GM12891 (cell line): ENCODE results near the gene FXN.
"Not testable (repeated sequence)": the region's sequence is repeated elsewhere in the genome, so short reads cannot be mapped to it uniquely, and the experiment has no call there.

Source experiments
- PAX5 ChIP-seq: IDR thresholded peaks from 2 replicates; pipeline ENCODE4 v1.6.1; 2011; ENCODE audit warnings: low read length, moderate library complexity, mild to moderate bottlenecking; ENCODE audit not compliant: insufficient read depth, severe bottlenecking
- POLR2A ChIP-seq: IDR thresholded peaks from 2 replicates; pipeline ENCODE4 v1.6.1; 2011; ENCODE audit warnings: low read depth, low read length, control low read depth
- POLR2AphosphoS5 ChIP-seq: IDR thresholded peaks from 2 replicates; pipeline ENCODE4 v1.6.1; 2011; ENCODE audit warnings: low read depth, low read length, control low read depth
- POU2F2 ChIP-seq: IDR thresholded peaks from 2 replicates; pipeline ENCODE4 v1.6.1; 2011; ENCODE audit warnings: low read depth, mild to moderate bottlenecking, control low read depth, low read length, moderate library complexity
- SPI1 ChIP-seq: IDR thresholded peaks from 2 replicates; pipeline ENCODE4 v1.6.1; 2011; ENCODE audit warnings: low read depth, low read length, control low read depth
- TAF1 ChIP-seq: IDR thresholded peaks from 2 replicates; pipeline ENCODE4 v1.6.1; 2011; ENCODE audit warnings: low read depth, low read length, control low read depth

DNA sequence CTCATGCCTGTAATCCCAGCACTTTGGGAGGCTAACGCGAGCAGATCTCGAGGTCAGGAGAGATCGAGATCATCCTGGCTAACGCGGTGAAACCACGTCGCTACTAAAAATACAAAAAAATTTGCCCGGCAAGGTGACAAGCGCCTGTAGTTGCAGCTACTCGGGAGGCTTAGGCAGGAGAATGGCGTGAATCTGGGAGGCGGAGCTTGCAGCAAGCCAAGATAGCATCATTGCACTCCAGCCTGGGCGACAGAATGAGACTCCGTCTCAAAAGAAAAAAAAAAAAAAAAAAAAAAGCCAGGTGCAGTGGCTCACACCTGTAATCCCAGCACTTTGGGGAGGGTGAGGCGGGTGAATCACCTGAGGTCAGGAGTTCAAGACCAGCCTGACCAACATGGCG lies 77.1 kb downstream of the FXN start:
- TF ChIP-seq POLR2AphosphoS5, SPI1, POLR2A, TAF1, PAX5, POU2F2: not testable (repeated sequence)
